Muscle of back (tissue), 11 donors: Measurements from ENCODE around the gene REPIN1. TPM values are rescaled to one million over a fixed set of nuclear protein-coding genes. Genes with fewer than 3 reads are reported as not detected.
A peak's percentile ranks its signal among the peaks of the same experiment; 100 is the strongest.
"Not testable (repeated sequence)": the region's sequence is repeated elsewhere in the genome, so short reads cannot be mapped to it uniquely, and the experiment has no call there.

Experiments used
- DNase-seq, 3 donors: peaks; one replicate each; pipeline versions ENCODE4 v3.0.0 to v3.0.0-alpha.2; 2013
- polyA plus RNA-seq, 10 donors: library from polyadenylated mRNA; unstranded; fragments of 120-200 nt; gene quantifications; one replicate each; pipeline ENCODE4 v1.2.1, GENCODE V29; 2013; ENCODE audit not compliant: insufficient read length in 10 of 10

Gene REPIN1
- polyA plus RNA-seq, 10 donors = 58.1 to 75.0 (median 65.7) TPM

DNA sequence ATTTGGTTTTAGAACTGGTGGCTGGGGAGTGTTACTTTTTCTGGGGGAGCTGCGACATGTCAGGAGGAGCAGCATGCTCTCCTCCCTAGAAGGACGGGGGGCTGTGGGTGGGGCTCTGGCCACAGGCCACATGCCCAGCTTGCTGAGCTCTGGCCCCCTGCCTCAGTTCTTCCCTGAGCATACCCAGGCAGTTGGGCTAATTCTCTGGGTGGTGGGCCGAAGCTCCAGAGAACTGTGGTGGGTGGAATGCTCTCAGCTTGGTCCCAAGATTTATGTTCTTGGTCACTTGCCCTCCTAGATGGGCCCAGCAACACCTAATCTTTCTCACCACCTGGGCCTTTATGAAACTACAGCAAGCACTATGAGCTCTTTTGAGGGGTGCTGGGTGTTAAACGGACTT, 5.4 kb downstream of the REPIN1 start:
- DNase-seq = no peak

DNA sequence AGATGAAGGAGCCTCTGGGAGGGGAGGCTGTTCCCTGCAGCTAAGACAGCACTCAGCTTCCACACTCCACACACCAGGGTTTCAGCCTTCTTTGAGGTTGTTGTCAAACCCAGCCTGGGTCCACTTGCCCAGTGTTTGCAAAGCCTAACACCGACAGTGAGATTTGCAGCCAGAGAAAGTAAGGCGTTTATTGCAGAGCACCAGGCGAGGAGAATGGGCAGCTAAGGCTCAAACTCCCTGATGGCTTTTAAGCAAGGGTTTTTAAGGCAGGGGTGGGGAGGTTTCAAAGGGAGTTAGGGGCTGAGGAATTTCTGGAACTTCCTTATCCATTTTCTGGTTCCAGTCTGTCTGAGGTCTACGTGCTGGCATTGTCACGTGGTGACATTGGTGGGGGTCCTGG, 5.8 kb downstream of the REPIN1 start:
- DNase-seq = no peak

- DNase-seq = no peak
Observed at GRCh38 chr7:150375662-150376521, 7.3 kb downstream of the REPIN1 start.

- DNase-seq = no peak
Observed at GRCh38 chr7:150376560-150376959, 7.9 kb downstream of the REPIN1 start.

- DNase-seq = no peak
Observed at GRCh38 chr7:150377196-150377595, 8.6 kb downstream of the REPIN1 start.

DNA sequence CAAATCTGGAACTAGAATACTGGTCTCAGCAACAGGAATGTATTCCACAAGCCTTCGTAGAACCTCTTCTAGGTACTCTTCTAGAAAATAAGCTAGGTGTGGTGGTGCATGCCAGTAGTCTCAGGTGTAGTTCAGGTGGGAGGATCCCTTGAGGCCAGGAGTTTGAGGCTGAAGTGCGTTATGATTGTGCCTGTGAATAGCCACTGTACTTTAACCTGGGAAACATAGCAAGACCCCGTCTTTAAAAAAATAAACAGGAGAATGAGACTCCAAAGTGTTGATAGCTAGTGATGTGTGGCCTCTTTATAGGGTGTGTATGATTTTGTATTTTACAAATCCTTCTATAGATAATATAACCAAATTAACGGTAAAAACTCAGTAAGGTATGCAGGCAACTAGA, 9.0 kb downstream of the REPIN1 start:
- no peak for DNase-seq

- DNase-seq = peak in 2 of 3 donors; percentile 46 to 72
Observed at GRCh38 chr7:150378115-150378852, 9.7 kb downstream of the REPIN1 start.

GRCh38 chr7:150378853-150379440, 10.3 kb downstream of the REPIN1 start, which contains the start of gene ZNF775:
Gene ZNF775, plus strand, starts transcription at chr7:150379330. Its CDS starts 9,141 bp downstream, at chr7:150388471.
- DNase-seq = peak; percentile 95 to 98 (median 96)

DNA sequence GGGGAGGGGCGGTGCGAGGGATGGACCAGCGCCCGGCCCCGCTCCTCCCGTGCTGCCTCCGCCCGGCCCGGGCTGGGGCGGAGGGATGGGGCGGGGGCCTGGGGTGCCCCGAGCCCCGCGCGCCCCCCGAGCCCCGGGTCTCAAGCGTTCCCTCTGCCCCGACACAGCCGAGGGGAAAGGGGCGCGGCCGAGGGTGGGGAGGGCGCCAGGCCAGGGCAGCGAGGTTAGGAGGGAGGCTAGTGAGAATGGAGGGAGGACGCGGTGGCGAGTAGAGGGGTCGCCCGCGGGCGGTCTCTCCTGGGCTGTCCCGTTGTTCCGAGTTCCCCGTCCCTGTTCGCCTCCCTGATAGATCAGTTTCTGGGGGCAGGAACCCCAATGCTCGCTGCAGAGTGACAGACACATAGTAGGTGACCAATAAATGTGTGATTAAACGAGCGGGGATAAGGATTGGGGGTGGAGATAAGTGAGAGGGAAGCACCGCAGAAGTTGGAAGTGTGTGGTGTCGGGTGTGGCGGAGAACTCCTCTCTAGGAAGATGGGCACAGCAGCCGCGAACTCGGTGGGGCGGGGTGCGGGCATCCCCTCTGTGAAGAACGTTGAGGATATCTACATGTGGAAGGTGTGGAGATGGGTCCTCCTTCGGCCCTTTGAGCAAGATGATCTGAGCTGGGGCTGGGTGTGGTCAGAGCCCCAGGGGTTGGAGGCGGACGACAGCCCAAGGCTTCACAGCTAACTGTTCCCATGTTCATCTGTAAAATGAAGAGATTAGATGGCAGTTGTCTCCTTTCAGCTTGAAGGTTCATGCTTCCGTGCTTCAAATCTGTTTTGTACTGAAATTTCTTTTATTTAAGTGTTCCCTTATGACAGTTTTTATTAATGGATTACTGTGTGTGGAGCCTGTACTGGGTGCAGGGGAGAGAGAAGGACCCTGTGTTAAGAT, 11.1 kb downstream of the REPIN1 start:
- peak in 1 of 3 donors; percentile 66 for DNase-seq

GRCh38 chr7:150380463-150380862, 11.8 kb downstream of the REPIN1 start:
- DNase-seq = no peak

GRCh38 chr7:150381096-150381495, 12.5 kb downstream of the REPIN1 start:
- DNase-seq = no peak

DNA sequence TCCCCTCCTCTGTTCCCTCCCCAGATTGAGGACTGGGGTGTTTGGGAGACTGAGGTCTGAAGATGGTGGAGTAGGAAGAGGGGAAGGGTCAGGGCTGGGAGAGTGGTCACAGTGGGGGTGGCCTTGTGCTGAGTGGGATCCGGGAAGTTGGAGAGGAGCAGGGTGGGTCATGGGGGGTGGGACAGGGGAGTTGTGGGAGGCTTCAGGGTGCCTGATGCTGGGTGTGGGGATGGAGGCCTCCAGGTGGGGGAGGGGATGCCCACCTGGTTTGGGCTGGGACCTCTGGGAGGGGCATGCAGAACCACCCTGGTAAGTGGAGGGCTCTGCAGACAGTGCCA, 13.1 kb downstream of the REPIN1 start:
- no peak for DNase-seq

- no peak for DNase-seq
Observed at GRCh38 chr7:150382123-150382843, 13.7 kb downstream of the REPIN1 start.

- no peak for DNase-seq
Observed at GRCh38 chr7:150382844-150383225, 14.2 kb downstream of the REPIN1 start.

- peak; percentile 54 to 80 (median 58) for DNase-seq
Observed at GRCh38 chr7:150383710-150384397, 15.2 kb downstream of the REPIN1 start.

GRCh38 chr7:150384406-150385301, 16.0 kb downstream of the REPIN1 start:
- no peak for DNase-seq

- DNase-seq = no peak
Observed at GRCh38 chr7:150385302-150385723, 16.7 kb downstream of the REPIN1 start.

GRCh38 chr7:150385884-150386283, 17.3 kb downstream of the REPIN1 start:
- DNase-seq = not testable (repeated sequence)

- DNase-seq = no peak
Observed at GRCh38 chr7:150388306-150388705, 19.7 kb downstream of the REPIN1 start.
